Activated B cell treated with CpG ODN at 0.5 μM for 24 hours (primary cell): ENCODE measurements around the gene SLFN5. TPM values are rescaled to one million over a fixed set of nuclear protein-coding genes. Genes with fewer than 3 reads are reported as not detected.
A peak's percentile ranks its signal among the peaks of the same experiment; 100 is the strongest.

Experiments
- ATAC-seq: fragments of 200-7000 bp; cut with Tn5 transposase; one replicate; pipeline ENCODE4 v1.10.0; 2021; ENCODE audit warnings: low read depth, mild to moderate bottlenecking, moderate library complexity
- CTCF ChIA-PET: fragments of 350-600 bp; sonication (Branson Sonifier 250); formaldehyde crosslinking; loops from one replicate; lab custom pipeline; 2021; ENCODE audit warnings: antibody characterized with exemption; lab: Charles Lee
- POLR2A ChIA-PET: fragments of 350-600 bp; sonication (Branson Sonifier 250); formaldehyde crosslinking; loops from one replicate; lab custom pipeline; 2021; ENCODE audit warnings: antibody characterized with exemption; lab: Charles Lee
- DNase-seq: peaks from one replicate; pipeline ENCODE4 v3.0.0; 2022
- H3K27ac Mint-ChIP-seq: one replicate; pipeline ENCODE4 v1.8.0; 2020; ENCODE audit warnings: mixed read lengths
- H3K27me3 Mint-ChIP-seq: one replicate; pipeline ENCODE4 v1.8.0; 2021; ENCODE audit warnings: mixed read lengths
- H3K36me3 Mint-ChIP-seq: one replicate; pipeline ENCODE4 v1.8.0; 2021; ENCODE audit warnings: low read depth, mixed read lengths
- H3K4me1 Mint-ChIP-seq: one replicate; pipeline ENCODE4 v1.8.0; 2021; ENCODE audit warnings: mixed read lengths
- H3K4me3 Mint-ChIP-seq: one replicate; pipeline ENCODE4 v1.8.0; 2020; ENCODE audit warnings: mild to moderate bottlenecking, mixed read lengths
- H3K9me3 Mint-ChIP-seq: one replicate; pipeline ENCODE4 v1.8.0; 2020; ENCODE audit warnings: mixed read lengths
- intact Hi-C: fragments of 100-400 bp; cut with micrococcal nuclease; formaldehyde crosslinking; loops from one replicate; pipeline ENCODE4 v1.15.1; 2024
- total RNA-seq: library from RNA; stranded (reverse); gene quantifications from 2 replicates; pipeline ENCODE4 v1.2.3, GENCODE V29; 2022
- TF ChIP-seq, protein P1 (sequence below): fragments of 200-600 bp; IDR thresholded peaks from one replicate; pipeline ENCODE4 v1.8.0; 2022; ENCODE audit warnings: antibody characterized with exemption, mild to moderate bottlenecking

SLFN5 gene
- total RNA-seq, 1 donor from 2014 or later: 15.2 TPM

DNA sequence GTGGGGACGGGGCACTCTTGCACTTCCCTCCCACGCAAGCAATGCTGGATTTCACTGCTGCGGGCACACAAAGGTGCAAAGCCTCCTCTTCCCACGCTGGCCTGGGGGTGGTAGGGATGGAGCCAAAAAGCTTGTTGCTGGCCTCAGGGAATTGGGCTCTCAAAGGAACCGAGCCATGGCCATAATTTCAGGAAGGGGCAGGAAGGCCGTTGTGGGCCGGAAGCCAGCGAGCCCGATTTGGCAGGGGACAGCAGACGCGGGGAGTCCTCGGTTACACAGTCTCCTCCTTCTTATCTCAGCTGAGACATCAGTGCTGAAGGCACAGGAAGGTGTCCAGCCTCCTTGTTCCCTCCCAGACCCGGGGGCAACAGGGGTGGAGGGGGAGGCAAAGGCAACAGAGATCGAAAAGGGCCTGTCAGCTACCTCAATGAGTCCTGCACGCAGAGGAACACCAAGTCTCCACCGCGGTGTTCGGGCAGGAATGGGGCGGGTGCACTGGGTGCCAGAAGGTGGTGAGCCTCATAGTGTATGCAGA, 71.1 kb downstream of the SLFN5 start:
- intact Hi-C loops: loop anchor here (1.0 to 2.0 kb wide), 3 partner anchors 27 to 143 kb away; partner anchors contain the start of gene SLFN11
- Mint-ChIP-seq H3K9me3 (peaks cover 11% of the 10 kb centered on the region), H3K4me3 (peak overlapping the region; percentile 87), H3K27ac (no peak overlapping the region), H3K36me3 (no peaks in the 10 kb centered on the region), H3K4me1 (peaks cover 18% of the 10 kb centered on the region), H3K27me3 (no peaks in the 10 kb centered on the region)
- DNase-seq: peak; percentile 20
- CTCF ChIA-PET: interaction anchor here (1.2 to 7.5 kb wide), 7 partner anchors 29 to 226 kb away, joined by 3 to 125 read pairs (median 8); partner anchors contain the start of genes SLFN12L and SLFN13
- TF ChIP-seq, protein P1, sequence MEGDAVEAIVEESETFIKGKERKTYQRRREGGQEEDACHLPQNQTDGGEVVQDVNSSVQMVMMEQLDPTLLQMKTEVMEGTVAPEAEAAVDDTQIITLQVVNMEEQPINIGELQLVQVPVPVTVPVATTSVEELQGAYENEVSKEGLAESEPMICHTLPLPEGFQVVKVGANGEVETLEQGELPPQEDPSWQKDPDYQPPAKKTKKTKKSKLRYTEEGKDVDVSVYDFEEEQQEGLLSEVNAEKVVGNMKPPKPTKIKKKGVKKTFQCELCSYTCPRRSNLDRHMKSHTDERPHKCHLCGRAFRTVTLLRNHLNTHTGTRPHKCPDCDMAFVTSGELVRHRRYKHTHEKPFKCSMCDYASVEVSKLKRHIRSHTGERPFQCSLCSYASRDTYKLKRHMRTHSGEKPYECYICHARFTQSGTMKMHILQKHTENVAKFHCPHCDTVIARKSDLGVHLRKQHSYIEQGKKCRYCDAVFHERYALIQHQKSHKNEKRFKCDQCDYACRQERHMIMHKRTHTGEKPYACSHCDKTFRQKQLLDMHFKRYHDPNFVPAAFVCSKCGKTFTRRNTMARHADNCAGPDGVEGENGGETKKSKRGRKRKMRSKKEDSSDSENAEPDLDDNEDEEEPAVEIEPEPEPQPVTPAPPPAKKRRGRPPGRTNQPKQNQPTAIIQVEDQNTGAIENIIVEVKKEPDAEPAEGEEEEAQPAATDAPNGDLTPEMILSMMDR: no peak
- POLR2A ChIA-PET: interaction anchor here (0.9 to 2.2 kb wide), 5 partner anchors 59 to 225 kb away, joined by 3 to 15 read pairs (median 9); partner anchors contain the start of genes SLFN11 and SLFN13
- ATAC-seq: no peak

DNA sequence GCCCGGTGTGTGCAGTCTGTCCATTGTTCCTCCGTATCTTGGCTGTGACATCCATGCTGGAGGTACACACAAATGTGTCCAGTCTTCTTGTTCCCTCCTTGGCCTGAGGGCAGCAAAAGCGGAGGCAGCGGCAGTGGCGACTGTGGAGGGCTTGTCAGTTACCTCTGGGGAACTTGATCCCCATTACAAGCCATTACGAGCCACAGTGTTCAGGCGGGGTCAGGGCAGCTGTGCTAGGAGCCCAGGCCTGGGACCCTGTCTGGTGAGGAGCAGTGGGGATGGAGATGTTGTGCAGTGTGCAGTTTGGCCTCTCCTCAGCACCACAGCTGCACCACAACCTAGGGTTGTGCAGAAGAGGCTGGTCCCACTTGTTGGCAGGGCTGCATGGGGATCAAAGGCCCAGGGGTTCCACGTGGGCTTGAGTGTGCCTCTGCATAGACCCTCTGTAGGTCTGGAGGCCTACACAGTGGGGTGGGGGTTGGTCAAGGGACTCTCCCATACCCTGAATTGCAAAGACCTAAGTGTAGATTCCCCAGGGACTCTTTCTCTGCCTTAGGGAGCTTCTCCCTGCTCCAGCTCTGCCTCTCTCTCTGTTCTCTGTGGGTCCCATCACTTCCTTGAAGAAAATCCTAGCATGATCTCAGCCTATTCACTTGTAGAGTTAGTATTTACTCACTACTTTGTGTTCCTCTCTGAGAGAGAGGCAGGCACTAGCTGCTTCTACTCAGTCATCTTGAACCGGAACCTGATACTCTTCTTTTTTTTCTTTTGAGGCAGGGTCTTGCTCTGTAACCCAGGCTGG, 71.7 kb downstream of the SLFN5 start:
- DNase-seq (no peak), ATAC-seq (no peak)
- peaks cover 4% of the 10 kb centered on the region for H3K9me3 Mint-ChIP-seq
- peak overlapping the region; percentile 15 for H3K27ac Mint-ChIP-seq
- peaks cover 18% of the 10 kb centered on the region for H3K4me1 Mint-ChIP-seq
- H3K27me3 Mint-ChIP-seq: no peaks in the 10 kb centered on the region
- peak overlapping the region; percentile 87 for H3K4me3 Mint-ChIP-seq
- TF ChIP-seq, protein P1: no peak
- intact Hi-C loops: no loop called here
- POLR2A ChIA-PET: interaction anchor here (1.8 to 2.2 kb wide), 2 partner anchors 173 to 225 kb away, joined by 10 to 15 read pairs; no protein-coding TSS in a partner anchor
- CTCF ChIA-PET: interaction anchor here (5.4 to 7.5 kb wide), 3 partner anchors 173 to 226 kb away, joined by 49 to 125 read pairs (median 83); partner anchors contain the start of gene SLFN12L
- H3K36me3 Mint-ChIP-seq: no peaks in the 10 kb centered on the region

DNA sequence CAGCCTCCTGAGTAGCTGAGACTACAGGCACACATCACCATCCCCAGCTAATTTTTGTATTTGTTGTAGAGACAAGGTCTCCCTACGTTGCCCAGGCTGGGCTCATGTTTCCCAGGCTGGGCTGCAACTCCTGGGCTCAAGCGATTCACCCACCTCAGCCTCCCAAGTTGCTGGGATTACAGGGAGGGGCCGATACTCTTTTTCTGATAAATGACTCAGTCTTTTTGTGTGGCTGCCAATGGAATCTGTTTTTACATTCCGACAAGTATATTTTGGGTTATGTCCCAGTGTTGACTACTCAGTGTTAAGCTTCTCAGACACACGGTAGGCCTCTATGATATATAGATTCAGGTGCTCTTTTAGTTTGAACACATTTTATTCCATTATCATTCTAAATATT, 72.4 kb downstream of the SLFN5 start:
- ChIA-PET POLR2A (no interaction called here), CTCF (interaction anchor here (5.4 to 7.5 kb wide), 3 partner anchors 173 to 225 kb away, joined by 49 to 125 read pairs (median 83); partner anchors contain the start of gene SLFN12L)
- intact Hi-C loops: no loop called here
- Mint-ChIP-seq H3K27ac (peak overlapping the region; percentile 15), H3K36me3 (no peaks in the 10 kb centered on the region), H3K9me3 (no peaks in the 10 kb centered on the region), H3K27me3 (no peaks in the 10 kb centered on the region), H3K4me1 (peaks cover 18% of the 10 kb centered on the region), H3K4me3 (no peak overlapping the region)
- DNase-seq: no peak
- no peak for ATAC-seq
- TF ChIP-seq, protein P1: no peak

DNA sequence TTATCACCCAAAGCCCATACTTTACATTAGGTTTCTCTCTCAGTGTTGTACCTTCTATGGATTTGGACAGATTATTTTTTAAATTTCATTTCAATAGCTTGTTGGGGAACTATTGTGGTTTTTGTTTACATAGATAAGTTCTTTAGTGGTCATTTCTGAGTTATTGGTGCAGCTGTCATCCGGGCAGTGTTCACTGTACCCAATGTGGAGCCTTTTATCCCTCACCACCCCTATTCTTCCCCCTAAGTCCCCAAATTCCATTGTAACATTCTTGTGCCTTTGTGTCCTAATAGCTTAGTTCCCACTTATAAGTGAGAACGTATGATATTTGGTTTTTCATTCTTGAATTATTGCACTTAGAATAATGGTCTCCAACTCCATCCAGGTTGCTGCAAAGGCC, 73.1 kb downstream of the SLFN5 start:
- no peak for DNase-seq
- intact Hi-C loops: no loop called here
- H3K36me3 Mint-ChIP-seq: no peaks in the 10 kb centered on the region
- H3K27ac Mint-ChIP-seq: no peak overlapping the region
- H3K4me1 Mint-ChIP-seq: peaks cover 18% of the 10 kb centered on the region
- POLR2A ChIA-PET: no interaction called here
- CTCF ChIA-PET: interaction anchor here (6.8 to 7.5 kb wide), 2 partner anchors 218 to 224 kb away, joined by 83 to 125 read pairs; partner anchors contain the start of gene SLFN12L
- TF ChIP-seq, protein P1: no peak
- no peak for ATAC-seq
- no peak overlapping the region for H3K4me3 Mint-ChIP-seq
- no peaks in the 10 kb centered on the region for H3K9me3 Mint-ChIP-seq
- H3K27me3 Mint-ChIP-seq: no peaks in the 10 kb centered on the region

DNA sequence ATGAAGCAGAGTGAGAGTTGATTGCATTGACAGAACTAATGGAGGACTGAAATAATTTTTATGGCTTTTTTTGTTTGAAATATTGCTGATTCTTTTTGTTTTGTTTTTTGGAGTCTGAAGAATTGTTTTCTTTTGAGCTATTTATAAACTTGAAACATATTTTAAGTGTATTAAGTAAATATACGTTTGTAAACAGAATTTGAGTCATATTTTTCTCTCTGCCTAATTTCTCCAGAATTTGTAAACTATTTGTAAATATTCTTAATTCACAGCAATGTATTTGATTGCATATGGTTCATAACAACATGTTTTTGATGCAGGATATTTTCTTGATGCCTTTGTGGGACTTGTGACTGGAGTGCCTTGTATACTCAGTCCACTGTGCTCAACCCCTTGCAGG, 79.9 kb downstream of the SLFN5 start:
- Mint-ChIP-seq H3K4me3 (no peak overlapping the region), H3K36me3 (peaks cover 4% of the 10 kb centered on the region), H3K4me1 (no peaks in the 10 kb centered on the region), H3K27me3 (no peaks in the 10 kb centered on the region), H3K27ac (no peak overlapping the region), H3K9me3 (peaks cover 3% of the 10 kb centered on the region)
- TF ChIP-seq, protein P1: no peak
- CTCF ChIA-PET: no interaction called here
- POLR2A ChIA-PET: no interaction called here
- DNase-seq: no peak
- intact Hi-C loops: no loop called here
- no peak for ATAC-seq
